Measurements from ENCODE around the gene ADH4. TPM values are rescaled to one million over a fixed set of nuclear protein-coding genes. Genes with fewer than 3 reads are reported as not detected.
A peak's percentile ranks its signal among the peaks of the same experiment; 100 is the strongest.

ADH4 gene
- total and polyA plus RNA-seq, 9 of the 15 experiments (the other 6 are each of a cell fraction or from before 2014, with no cell fraction given): not detected

- TF ChIP-seq GATAD2B (IDR thresholded peaks at IDR 0.05; ENCODE audit: borderline replicate concordance) (no peak), ZBTB49 (CRISPR knock-in tag; IDR thresholded peaks at IDR 0.05; ENCODE audit: borderline replicate concordance) (no peak), SPI1 (IDR thresholded peaks at IDR 0.05; ENCODE audit: borderline replicate concordance, low read depth, low read length) (peak; percentile 39; the same call in 1 of the 2 replicates), MEIS2 (IDR thresholded peaks at IDR 0.05; ENCODE audit: partially characterized antibody) (no peak), DNMT1 (IDR thresholded peaks at IDR 0.05) (no peak), ZFPM2 (CRISPR knock-in tag; IDR thresholded peaks at IDR 0.05) (no peak), CBFA2T3 (IDR thresholded peaks at IDR 0.05) (no peak), THRB (CRISPR knock-in tag; conservative IDR thresholded peaks at IDR 0.05) (no peak), NCOA4 (IDR thresholded peaks at IDR 0.05; ENCODE audit: partially characterized antibody) (no peak)
- DNase-seq (ENCODE audit: extremely low read depth in 1 of 4, low spot score in 3 of 4) (peak in 1 of 4 experiments; percentile 38), ATAC-seq (peak; percentile 43), FAIRE-seq (no peak)
- Histone ChIP-seq H3K36me3 (ENCODE audit: control insufficient read depth, insufficient read depth, low read length) (no peaks in the 10 kb centered on the region), H3K27ac (ENCODE audit: extremely low read depth, low read depth, low read length) (peak overlapping the region; percentile 90), H4K20me1 (replicated peaks; ENCODE audit: control insufficient read depth, insufficient read depth, low read length) (no peaks in the 10 kb centered on the region), H3K4me3 (peak overlapping the region; percentile 92), H2AFZ (ENCODE audit: low read depth, low read length) (peak overlapping the region; percentile 37), H3K9ac (ENCODE audit: insufficient read depth in 1 of 2, low read depth in 2 of 2, low read length in 2 of 2) (peak overlapping the region in 1 of 2 experiments; percentile 92; a peak in 2 of 4 replicates), H3K4me1 (replicated peaks in 1 of 2; ENCODE audit: control insufficient read depth in 2 of 2, insufficient read depth in 2 of 2, low read length in 2 of 2) (peaks cover 4 to 7% of the 10 kb centered on the region in 2 experiments; a peak in 3 of 5 replicates), H3K9me3 (replicated peaks; ENCODE audit: control insufficient read depth, insufficient read depth, low read depth, low read length) (no peaks in the 10 kb centered on the region), H3K4me2 (ENCODE audit: insufficient read depth, low read length) (peak overlapping the region; percentile 94), H3K9me1 (ENCODE audit: control insufficient read depth, insufficient read depth, low read length) (no peaks in the 10 kb centered on the region), H3K27me3 (ENCODE audit: control insufficient read depth in 2 of 2, insufficient read depth in 2 of 2, low read length in 2 of 2) (no peaks in the 10 kb centered on the region), H3K79me2 (ENCODE audit: control insufficient read depth, insufficient read depth, low read length) (peaks cover 62% of the 10 kb centered on the region)
- intact Hi-C loops (cut with micrococcal nuclease) (no loop called here), in situ Hi-C loops (cut with MboI) (no loop called here)
- CTCF ChIA-PET (ENCODE audit: low intra/inter-chr PET ratio): interaction anchor here (0.7 kb wide), 1 partner anchor 27 kb away, joined by 5 read pairs; no protein-coding TSS in a partner anchor
- POLR2A ChIA-PET: no interaction called here
- BruUV-seq (replicated peaks): no TSS peak
- 0% methylated on average over 2 of the region's 2 CpGs for WGBS (ENCODE audit: insufficient coverage, low coverage, missing lambda C conversion rate)
These were observed 52.9 kb downstream of the ADH4 start for GRCh38 chr4:99091216-99091575.

Measured in K562 (cell line).